Naive thymus-derived CD4-positive, alpha-beta T cell (primary cell): ENCODE measurements around the gene PEX11B. TPM values are rescaled to one million over a fixed set of nuclear protein-coding genes. Genes with fewer than 3 reads are reported as not detected.

Experiments
- ATAC-seq: fragments of 150-1000 bp; cut with Tn5 transposase; 2 replicates; pipeline ENCODE4 v1.10.0; 2021; ENCODE audit warnings: mild to moderate bottlenecking, moderate library complexity
- CTCF ChIA-PET: fragments of 350-600 bp; sonication (Branson Sonifier 250); formaldehyde crosslinking; loops from one replicate; lab custom pipeline; 2021; ENCODE audit warnings: antibody characterized with exemption; lab: Charles Lee
- POLR2A ChIA-PET: fragments of 350-600 bp; sonication (Branson Sonifier 250); formaldehyde crosslinking; loops from one replicate; lab custom pipeline; 2021; ENCODE audit warnings: antibody characterized with exemption, inconsistent platforms; lab: Charles Lee
- DNase-seq, 9 donors: peaks; one replicate each; pipeline versions ENCODE4 v3.0.0 to v3.0.0-alpha.2; 2020 to 2022; ENCODE audit warnings: mixed read lengths in 1 of 9
- H3K27ac ChIP-seq: one replicate; pipeline ENCODE4 v1.7.0; 2013; ENCODE audit warnings: mild to moderate bottlenecking, low read depth, low read length, moderate library complexity
- H3K27me3 ChIP-seq, 2 donors: one replicate each; pipeline ENCODE4 v1.7.0; 2013; ENCODE audit warnings: low read length in 2 of 2, mild to moderate bottlenecking in 2 of 2, moderate library complexity in 2 of 2; ENCODE audit not compliant: control insufficient read depth in 2 of 2, insufficient read depth in 2 of 2
- H3K36me3 ChIP-seq, 3 experiments: 1 replicate in 2 of 3; 2 replicates in 1 of 3; pipeline ENCODE4 v1.7.0; 2013; ENCODE audit warnings: low read length in 3 of 3, mild to moderate bottlenecking in 3 of 3, moderate library complexity in 1 of 3; ENCODE audit not compliant: insufficient read depth in 3 of 3, control insufficient read depth in 2 of 3
- H3K4me1 ChIP-seq, 2 donors: one replicate each; pipeline ENCODE4 v1.7.0; 2013; ENCODE audit warnings: low read length in 2 of 2, mild to moderate bottlenecking in 2 of 2, moderate library complexity in 1 of 2; ENCODE audit not compliant: control insufficient read depth in 2 of 2, insufficient read depth in 2 of 2
- H3K4me3 ChIP-seq: 2 replicates; pipeline ENCODE4 v1.7.0; 2013; ENCODE audit warnings: mild to moderate bottlenecking, low read length
- H3K9me3 ChIP-seq, 3 experiments: 1 replicate in 2 of 3; 2 replicates in 1 of 3; pipeline ENCODE4 v1.7.0; 2013; ENCODE audit warnings: low read length in 3 of 3; ENCODE audit not compliant: control insufficient read depth in 2 of 3
- H3K27ac Mint-ChIP-seq, 9 donors: one replicate each; pipeline ENCODE4 v1.8.0; 2020 to 2022; ENCODE audit warnings: mixed read lengths in 9 of 9, mild to moderate bottlenecking in 8 of 9, moderate library complexity in 5 of 9, inconsistent platforms in 2 of 9
- H3K27me3 Mint-ChIP-seq, 5 donors: one replicate each; pipeline ENCODE4 v1.8.0; 2021 to 2022; ENCODE audit warnings: mixed read lengths in 5 of 5, mild to moderate bottlenecking in 1 of 5
- H3K36me3 Mint-ChIP-seq, 5 donors: one replicate each; pipeline ENCODE4 v1.8.0; 2020 to 2022; ENCODE audit warnings: mixed read lengths in 5 of 5, mild to moderate bottlenecking in 3 of 5, inconsistent platforms in 1 of 5
- H3K4me1 Mint-ChIP-seq, 7 donors: one replicate each; pipeline ENCODE4 v1.8.0; 2020 to 2022; ENCODE audit warnings: mixed read lengths in 7 of 7, mild to moderate bottlenecking in 3 of 7, inconsistent platforms in 1 of 7
- H3K4me3 Mint-ChIP-seq, 10 donors: one replicate each; pipeline ENCODE4 v1.8.0; 2020 to 2022; ENCODE audit warnings: mild to moderate bottlenecking in 10 of 10, mixed read lengths in 10 of 10, moderate library complexity in 6 of 10, inconsistent platforms in 2 of 10
- H3K9me3 Mint-ChIP-seq, 11 donors: one replicate each; pipeline ENCODE4 v1.8.0; 2020 to 2022; ENCODE audit warnings: mixed read lengths in 11 of 11, mild to moderate bottlenecking in 4 of 11, inconsistent platforms in 1 of 11, moderate library complexity in 1 of 11
- intact Hi-C, 2 donors: fragments of 100-400 bp; cut with micrococcal nuclease; formaldehyde crosslinking; loops; one replicate each; pipeline ENCODE4 v1.15.1; 2023
- polyA plus RNA-seq, 2 donors: library from polyadenylated mRNA; unstranded; fragments of 300-500 nt; fragmentation: Illumina TruSeq; gene quantifications; one replicate each; pipeline ENCODE4 v1.2.3, GENCODE V29; 2021
- total RNA-seq, 6 experiments: library from RNA in 5 of 6; stranded (reverse) in 5 of 6; gene quantifications; 1 replicate in 5 of 6; 2 replicates in 1 of 6; pipeline ENCODE4 v1.2.3 and lab custom pipeline; 2021 to 2026

PEX11B gene
- total and polyA plus RNA-seq, 7 experiments from 2014 or later = 16.4 to 57.1 (median 38.4) TPM

DNA sequence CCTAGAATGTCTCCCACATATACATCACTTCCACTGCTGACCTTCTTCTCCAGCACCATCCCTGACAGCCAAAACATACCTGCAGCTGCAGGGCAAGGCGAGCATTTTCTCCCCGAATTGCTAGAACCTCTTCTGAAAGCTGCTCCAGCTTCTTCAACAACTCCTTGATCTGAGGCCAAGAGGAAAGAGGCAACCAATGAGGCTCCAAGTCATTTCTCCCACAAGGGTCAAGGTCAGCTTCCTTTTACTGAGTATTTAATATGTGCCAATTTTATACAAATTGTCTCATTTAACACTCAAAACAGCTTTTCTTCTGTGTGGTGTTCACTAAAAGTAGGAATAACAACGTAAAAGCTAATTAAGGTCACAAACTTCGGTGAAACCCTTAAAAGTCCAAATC is 50.3 kb downstream of the PEX11B start:
- no peak overlapping the region for H3K4me3 Mint-ChIP-seq
- H3K27ac Mint-ChIP-seq = no peak overlapping the region
- intact Hi-C loops = no loop called here
- peaks cover 15 to 18% (median 17%) of the 10 kb centered on the region in 7 donors for H3K4me1 Mint-ChIP-seq
- no peak overlapping the region for H3K4me3 ChIP-seq
- H3K9me3 ChIP-seq = no peaks in the 10 kb centered on the region
- ChIA-PET POLR2A (interaction anchor here (0.6 to 0.9 kb wide), 2 partner anchors 9 to 93 kb away, joined by 3 to 5 read pairs; no protein-coding TSS in a partner anchor), CTCF (interaction anchor here (0.9 kb wide), 1 partner anchor 9 kb away, joined by 3 read pairs; the partner anchor contains the start of gene PIAS3)
- ATAC-seq (no peak), DNase-seq (no peak)
- H3K36me3 ChIP-seq = no peaks in the 10 kb centered on the region
- H3K27me3 Mint-ChIP-seq = peaks cover 0 to 38% (median 0%) of the 10 kb centered on the region in 5 donors
- H3K36me3 Mint-ChIP-seq = peaks cover 0 to 3% (median 0%) of the 10 kb centered on the region in 5 donors
- no peaks in the 10 kb centered on the region for H3K9me3 Mint-ChIP-seq
- H3K4me1 ChIP-seq = peaks cover 5 to 6% of the 10 kb centered on the region in 2 donors
- no peaks in the 10 kb centered on the region for H3K27me3 ChIP-seq
- H3K27ac ChIP-seq = no peak overlapping the region

- POLR2A ChIA-PET = interaction anchor here (1.2 to 1.5 kb wide), 4 partner anchors 8 to 64 kb away, joined by 3 to 4 read pairs (median 3); partner anchors contain the start of genes PEX11B and RBM8A
These were observed 55.1 kb downstream of the PEX11B start for GRCh38 chr1:145863282-145864018.

More at GRCh38 chr1:145863282-145864018, 55.1 kb downstream of the PEX11B start:
- Histone ChIP-seq H3K27ac (no peak overlapping the region), H3K36me3 (peaks cover 0 to 9% (median 0%) of the 10 kb centered on the region in 3 experiments), H3K9me3 (no peaks in the 10 kb centered on the region), H3K4me3 (no peak overlapping the region), H3K27me3 (no peaks in the 10 kb centered on the region), H3K4me1 (peaks cover 0 to 3% of the 10 kb centered on the region in 2 donors)
- Mint-ChIP-seq H3K4me3 (no peak overlapping the region), H3K27me3 (peaks cover 0 to 33% (median 0%) of the 10 kb centered on the region in 5 donors), H3K4me1 (peaks cover 0 to 11% (median under 1%) of the 10 kb centered on the region in 7 donors), H3K36me3 (peaks cover 0 to 3% (median 0%) of the 10 kb centered on the region in 5 donors), H3K9me3 (no peaks in the 10 kb centered on the region), H3K27ac (no peak overlapping the region)
- DNase-seq = no peak
- CTCF ChIA-PET = no interaction called here
- intact Hi-C loops = no loop called here
- ATAC-seq = no peak

Other genes with a start within 250 kb of the PEX11B start
- gene PDZK1, start 211.3 kb downstream of the PEX11B start, total RNA-seq = under 1 TPM in 2 of 5 experiments, not detected in 3; 0.17 to 0.53 TPM
- gene PDZK1, start 211.3 kb downstream of the PEX11B start, polyA plus RNA-seq = under 1 TPM in 1 of 2 donors, not detected in 1; 0.09 TPM
- 10 to 100 TPM in 1 of 5 experiments, 1 to 10 TPM in 1, under 1 TPM in 1, not detected in 2; 0.34 to 12.0 (median 1.5) TPM for gene CD160, start 199.2 kb downstream of the PEX11B start, total RNA-seq
- under 1 TPM; 0.15 to 0.22 TPM for gene CD160, start 199.2 kb downstream of the PEX11B start, polyA plus RNA-seq
- 10 to 100 TPM; 11.4 to 17.3 (median 15.6) TPM for gene RNF115, start 94.6 kb downstream of the PEX11B start, total RNA-seq
- gene RNF115, start 94.6 kb downstream of the PEX11B start, polyA plus RNA-seq = 1 to 10 TPM; 3.7 to 4.5 TPM
- 10 to 100 TPM; 22.0 to 44.4 (median 32.5) TPM for gene POLR3C, start 94.5 kb downstream of the PEX11B start, total RNA-seq
- gene POLR3C, start 94.5 kb downstream of the PEX11B start, polyA plus RNA-seq = 10 to 100 TPM; 45.7 to 48.9 TPM
- gene NUDT17, start 73.1 kb downstream of the PEX11B start, total RNA-seq = 1 to 10 TPM; 2.9 to 6.7 (median 3.4) TPM
- 1 to 10 TPM; 5.7 to 7.6 TPM for gene NUDT17, start 73.1 kb downstream of the PEX11B start, polyA plus RNA-seq
- 10 to 100 TPM; 21.4 to 28.3 (median 23.0) TPM for gene PIAS3, start 59.6 kb downstream of the PEX11B start, total RNA-seq
- 10 to 100 TPM in 1 of 2 donors, 1 to 10 TPM in 1; 6.7 to 15.2 TPM for gene PIAS3, start 59.6 kb downstream of the PEX11B start, polyA plus RNA-seq
- gene ANKRD35, start 32.9 kb downstream of the PEX11B start, total RNA-seq = under 1 TPM in 2 of 5 experiments, not detected in 3; 0.15 to 0.58 TPM
- gene ANKRD35, start 32.9 kb downstream of the PEX11B start, polyA plus RNA-seq = under 1 TPM; 0.12 to 0.14 TPM
- gene ITGA10, start 8.7 kb downstream of the PEX11B start, total RNA-seq = 1 to 10 TPM; 1.2 to 4.8 (median 2.6) TPM
- under 1 TPM in 1 of 2 donors, not detected in 1; 0.20 TPM for gene ITGA10, start 8.7 kb downstream of the PEX11B start, polyA plus RNA-seq
- gene RBM8A, start 8.8 kb upstream of the PEX11B start, total RNA-seq = 100 to 1,000 TPM; 115 to 182 (median 120) TPM
- 100 to 1,000 TPM; 152 to 156 TPM for gene RBM8A, start 8.8 kb upstream of the PEX11B start, polyA plus RNA-seq
- 10 to 100 TPM; 31.6 to 59.2 (median 47.6) TPM for gene LIX1L, start 39.3 kb upstream of the PEX11B start, total RNA-seq
- 10 to 100 TPM; 29.3 to 32.1 TPM for gene LIX1L, start 39.3 kb upstream of the PEX11B start, polyA plus RNA-seq
- 1 to 10 TPM in 3 of 5 experiments, under 1 TPM in 2; 0.54 to 1.5 (median 1.2) TPM for gene ANKRD34A, start 45.9 kb upstream of the PEX11B start, total RNA-seq
- gene ANKRD34A, start 45.9 kb upstream of the PEX11B start, polyA plus RNA-seq = under 1 TPM; 0.11 to 0.22 TPM
- 10 to 100 TPM; 20.7 to 37.5 (median 25.5) TPM for gene POLR3GL, start 46.0 kb upstream of the PEX11B start, total RNA-seq
- gene POLR3GL, start 46.0 kb upstream of the PEX11B start, polyA plus RNA-seq = 100 to 1,000 TPM in 1 of 2 donors, 10 to 100 TPM in 1; 99.6 to 113 TPM
- 1,000 to 10,000 TPM in 1 of 5 experiments, 100 to 1,000 TPM in 4; 498 to 1,101 (median 659) TPM for gene TXNIP, start 77.9 kb upstream of the PEX11B start, total RNA-seq
- 1,000 to 10,000 TPM; 3,808 to 5,430 TPM for gene TXNIP, start 77.9 kb upstream of the PEX11B start, polyA plus RNA-seq
- not detected for gene HJV, start 103.0 kb upstream of the PEX11B start, total RNA-seq
- not detected for gene HJV, start 103.0 kb upstream of the PEX11B start, polyA plus RNA-seq
- gene NBPF10, start 226.1 kb upstream of the PEX11B start, total RNA-seq = 1 to 10 TPM; 2.9 to 8.6 (median 4.3) TPM
- gene NBPF10, start 226.1 kb upstream of the PEX11B start, polyA plus RNA-seq = under 1 TPM; 0.08 to 0.22 TPM